IPS DF 6.9 (cell line): ENCODE data around the gene DIP2B.

ENCODE experiments used
- DNase-seq: peaks from one replicate; pipeline ENCODE4 v3.0.0-alpha.2; 2013; ENCODE audit warnings: low read depth, low spot score
- H3K27ac ChIP-seq: one replicate; pipeline ENCODE4 v1.5.1; 2013; ENCODE audit warnings: low read length, control low read depth
- H3K27me3 ChIP-seq: 2 replicates; pipeline ENCODE4 v1.6.1; 2013; ENCODE audit warnings: mild to moderate bottlenecking, low read length; ENCODE audit not compliant: control insufficient read depth, insufficient read depth
- H3K36me3 ChIP-seq: 2 replicates; pipeline ENCODE4 v1.6.1; 2013; ENCODE audit warnings: low read length; ENCODE audit not compliant: control insufficient read depth, insufficient read depth
- H3K4me1 ChIP-seq: 2 replicates; pipeline ENCODE4 v1.6.1; 2013; ENCODE audit warnings: low read length; ENCODE audit not compliant: control insufficient read depth, insufficient read depth
- H3K4me3 ChIP-seq: 2 replicates; pipeline ENCODE4 v1.5.1; 2013; ENCODE audit warnings: mild to moderate bottlenecking, low read length
- H3K9me3 ChIP-seq: 2 replicates; pipeline ENCODE4 v1.6.1; 2013; ENCODE audit warnings: low read length, inconsistent platforms; ENCODE audit not compliant: control insufficient read depth, insufficient read depth
- WGBS: extraction: QIAGEN DNeasy Blood & Tissue Kit; methylation state at CpG from one replicate; pipeline ENCODE4 v1.1.7; 2013; ENCODE audit warnings: mixed read lengths, missing lambda C conversion rate; ENCODE audit not compliant: insufficient read length, insufficient coverage; 5-methylcytosine and 5-hydroxymethylcytosine counted together

Gene DIP2B

DNA sequence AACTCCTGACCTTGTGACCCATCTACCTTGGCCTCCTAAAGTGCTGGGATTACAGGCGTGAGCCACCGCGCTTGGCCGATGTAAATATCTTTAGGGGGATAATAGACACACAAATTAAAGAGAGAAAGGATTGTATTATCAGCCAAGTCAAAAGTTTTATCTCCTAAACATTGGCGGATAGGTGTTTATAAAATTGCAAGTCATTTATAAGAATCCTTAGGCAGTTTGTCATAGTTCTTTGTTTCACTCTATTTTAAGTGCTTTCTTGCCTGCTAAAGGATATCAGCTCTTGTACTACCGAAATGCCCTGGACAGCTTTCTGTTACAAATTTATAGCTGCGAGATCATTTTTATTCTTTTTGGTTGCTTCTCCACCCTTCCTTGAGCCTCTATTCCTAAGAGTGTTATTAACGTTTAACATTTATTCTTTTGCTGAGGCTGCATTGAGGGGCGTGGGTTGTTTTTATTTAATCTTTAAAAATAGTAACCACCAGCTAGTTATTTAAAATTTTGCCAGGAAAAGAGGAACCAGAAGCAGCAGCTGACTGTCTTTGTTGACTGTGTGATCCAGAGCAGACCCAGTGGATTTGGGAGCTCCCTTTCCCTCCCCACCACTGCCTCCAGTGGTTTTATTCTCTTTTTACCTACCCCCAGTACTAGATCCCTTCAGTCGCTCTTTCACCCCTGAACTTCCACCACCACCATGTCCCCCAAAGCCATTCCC is 106.4 kb downstream of the DIP2B start:
- H3K27ac ChIP-seq, result no peak overlapping the region
- DNase-seq, result no peak
- peaks cover 2% of the 10 kb centered on the region; the same call in 1 of the 2 replicates for H3K4me1 ChIP-seq
- no peaks in the 10 kb centered on the region for H3K9me3 ChIP-seq
- no CpG with 5 or more reads among the region's 10 CpGs for WGBS
- H3K36me3 ChIP-seq, result no peaks in the 10 kb centered on the region
- no peaks in the 10 kb centered on the region for H3K27me3 ChIP-seq
- H3K4me3 ChIP-seq, result no peak overlapping the region

DNA sequence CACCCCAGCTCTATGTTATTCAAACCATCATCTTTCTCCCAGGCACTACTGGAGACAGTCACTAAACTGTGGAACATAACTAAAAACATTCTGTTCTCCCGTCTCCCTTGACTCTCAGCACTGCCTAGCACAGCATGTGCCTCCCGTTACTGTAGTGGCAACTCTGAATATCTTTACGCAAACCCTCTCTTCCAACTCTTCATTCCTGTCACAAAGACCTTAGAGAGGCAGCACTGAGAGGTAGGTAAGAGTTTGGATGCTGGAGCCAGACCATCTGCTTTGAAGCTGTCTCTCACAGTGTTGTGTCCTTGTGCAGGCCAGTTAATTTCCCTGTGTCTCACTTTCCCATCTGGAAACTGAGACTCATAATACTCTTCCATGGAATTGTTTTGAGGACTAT is 108.1 kb downstream of the DIP2B start:
- Histone ChIP-seq H3K36me3 (no peaks in the 10 kb centered on the region), H3K9me3 (no peaks in the 10 kb centered on the region), H3K4me3 (no peak overlapping the region), H3K27me3 (no peaks in the 10 kb centered on the region), H3K27ac (no peak overlapping the region), H3K4me1 (peaks cover 2% of the 10 kb centered on the region; the same call in 1 of the 2 replicates)
- DNase-seq, result no peak
- WGBS, result no CpG with 5 or more reads among the region's 3 CpGs

GRCh38 chr12:50613463-50613862 is 108.7 kb downstream of the DIP2B start:
- WGBS, result no CpG with 5 or more reads among the region's 4 CpGs
- Histone ChIP-seq H3K4me1 (peaks cover 2% of the 10 kb centered on the region; the same call in 1 of the 2 replicates), H3K9me3 (no peaks in the 10 kb centered on the region), H3K27me3 (no peaks in the 10 kb centered on the region), H3K4me3 (no peak overlapping the region), H3K27ac (no peak overlapping the region), H3K36me3 (no peaks in the 10 kb centered on the region)
- no peak for DNase-seq

- Histone ChIP-seq H3K27me3 (no peaks in the 10 kb centered on the region), H3K4me1 (peaks cover 2% of the 10 kb centered on the region; the same call in 1 of the 2 replicates), H3K4me3 (no peak overlapping the region), H3K27ac (no peak overlapping the region), H3K9me3 (no peaks in the 10 kb centered on the region), H3K36me3 (no peaks in the 10 kb centered on the region)
- DNase-seq, result no peak
- no CpG with 5 or more reads among the region's 4 CpGs for WGBS
Observed at GRCh38 chr12:50614167-50614759, 109.5 kb downstream of the DIP2B start.

- H3K4me3 ChIP-seq, result no peak overlapping the region
- no peaks in the 10 kb centered on the region for H3K36me3 ChIP-seq
- DNase-seq, result no peak
- H3K27me3 ChIP-seq, result no peaks in the 10 kb centered on the region
- no CpG with 5 or more reads among the region's 7 CpGs for WGBS
- peaks cover 5% of the 10 kb centered on the region; the same call in 1 of the 2 replicates for H3K4me1 ChIP-seq
- H3K27ac ChIP-seq, result no peak overlapping the region
- H3K9me3 ChIP-seq, result no peaks in the 10 kb centered on the region
Observed at GRCh38 chr12:50615145-50615906, 110.5 kb downstream of the DIP2B start.

- H3K9me3 ChIP-seq, result no peaks in the 10 kb centered on the region
- H3K36me3 ChIP-seq, result no peaks in the 10 kb centered on the region
Observed at GRCh38 chr12:50615907-50616296, 111.1 kb downstream of the DIP2B start.

GRCh38 chr12:50617657-50618056 is 112.9 kb downstream of the DIP2B start:
- no peaks in the 10 kb centered on the region for H3K36me3 ChIP-seq
- peaks cover 6% of the 10 kb centered on the region; the same call in 1 of the 2 replicates for H3K4me1 ChIP-seq
- H3K27me3 ChIP-seq, result no peaks in the 10 kb centered on the region
- WGBS, result no CpG with 5 or more reads among the region's 2 CpGs
- H3K27ac ChIP-seq, result no peak overlapping the region
- no peak for DNase-seq
- H3K9me3 ChIP-seq, result no peaks in the 10 kb centered on the region
- H3K4me3 ChIP-seq, result no peak overlapping the region

More at GRCh38 chr12:50615907-50616296, 111.1 kb downstream of the DIP2B start:
- H3K27me3 ChIP-seq, result no peaks in the 10 kb centered on the region
- no peak overlapping the region for H3K4me3 ChIP-seq
- H3K4me1 ChIP-seq, result peaks cover 6% of the 10 kb centered on the region; the same call in 1 of the 2 replicates
- DNase-seq, result no peak
- WGBS, result no CpG with 5 or more reads among the region's 1 CpG
- H3K27ac ChIP-seq, result no peak overlapping the region

GRCh38 chr12:50618864-50619609 is 114.3 kb downstream of the DIP2B start:
- H3K4me3 ChIP-seq, result no peak overlapping the region
- no peaks in the 10 kb centered on the region for H3K9me3 ChIP-seq
- no peaks in the 10 kb centered on the region for H3K36me3 ChIP-seq
- no peaks in the 10 kb centered on the region for H3K27me3 ChIP-seq
- no peak for DNase-seq
- no CpG with 5 or more reads among the region's 7 CpGs for WGBS
- H3K4me1 ChIP-seq, result peaks cover 6% of the 10 kb centered on the region; the same call in 1 of the 2 replicates
- H3K27ac ChIP-seq, result no peak overlapping the region

GRCh38 chr12:50619610-50619958 is 114.8 kb downstream of the DIP2B start:
- no peak overlapping the region for H3K27ac ChIP-seq
- no peaks in the 10 kb centered on the region for H3K27me3 ChIP-seq
- WGBS, result no CpG with 5 or more reads among the region's 2 CpGs
- H3K4me1 ChIP-seq, result peaks cover 4% of the 10 kb centered on the region; the same call in 1 of the 2 replicates
- H3K9me3 ChIP-seq, result no peaks in the 10 kb centered on the region
- no peak overlapping the region for H3K4me3 ChIP-seq
- H3K36me3 ChIP-seq, result no peaks in the 10 kb centered on the region
- no peak for DNase-seq
